Osteoblast (primary cell): ENCODE measurements around the gene CYP19A1. TPM values are rescaled to one million over a fixed set of nuclear protein-coding genes. Genes with fewer than 3 reads are reported as not detected.

Experiments
- DNase-seq: peaks from one replicate; pipeline ENCODE4 v3.0.0; 2011; ENCODE audit warnings: low spot score, mixed read lengths; ENCODE audit not compliant: insufficient read length; ENCODE audit errors: missing footprints
- H2AFZ ChIP-seq: 2 replicates; pipeline ENCODE4 v1.6.0; 2011; ENCODE audit warnings: mild to moderate bottlenecking, low read length
- H3K27ac ChIP-seq: 2 replicates; pipeline ENCODE4 v1.5.1; 2011; ENCODE audit warnings: mild to moderate bottlenecking, low read depth, low read length, moderate library complexity
- H3K27me3 ChIP-seq: 2 replicates; pipeline ENCODE4 v1.6.0; 2012; ENCODE audit warnings: mild to moderate bottlenecking, control low read depth, inconsistent platforms, low read length, moderate library complexity; ENCODE audit not compliant: insufficient read depth
- H3K36me3 ChIP-seq: 2 replicates; pipeline ENCODE4 v1.5.1; 2011; ENCODE audit warnings: mild to moderate bottlenecking, low read length, control low read depth, moderate library complexity; ENCODE audit not compliant: insufficient read depth
- H3K4me1 ChIP-seq: 2 replicates; pipeline ENCODE4 v1.5.1; 2011; ENCODE audit warnings: mild to moderate bottlenecking, low read length, control low read depth, moderate library complexity; ENCODE audit not compliant: insufficient read depth
- H3K4me2 ChIP-seq: 2 replicates; pipeline ENCODE4 v1.6.0; 2011; ENCODE audit warnings: mild to moderate bottlenecking, low read length; ENCODE audit not compliant: insufficient read depth
- H3K4me3 ChIP-seq: fragments of 200-600 bp; sonication (generic); 3 replicates; pipeline ENCODE4 v1.5.1; 2012; ENCODE audit warnings: mild to moderate bottlenecking, low read length, inconsistent platforms; ENCODE audit not compliant: insufficient read depth
- H3K79me2 ChIP-seq: 2 replicates; pipeline ENCODE4 v1.6.0; 2012; ENCODE audit warnings: mild to moderate bottlenecking, low read length, control low read depth, inconsistent platforms; ENCODE audit not compliant: insufficient read depth
- H3K9me3 ChIP-seq: 2 replicates; pipeline ENCODE4 v1.5.1; 2011; ENCODE audit warnings: low read depth, low read length, control low read depth
- H4K20me1 ChIP-seq: 2 replicates; pipeline ENCODE4 v1.6.0; 2012; ENCODE audit warnings: mild to moderate bottlenecking, low read length, control low read depth; ENCODE audit not compliant: insufficient read depth
- CTCF ChIP-seq: IDR thresholded peaks from 2 replicates; pipeline ENCODE4 v1.5.1; 2011; ENCODE audit warnings: mild to moderate bottlenecking, low read depth, low read length, moderate library complexity; ENCODE audit errors: extremely low read depth
- total RNA-seq: library from RNA; depleted of rRNA; stranded (reverse); fragments of >200 nt; gene quantifications from 2 replicates; pipeline ENCODE4 v1.2.3, GENCODE V29; 2012

The CYP19A1 gene
- total RNA-seq: 2.2 and 4.4 TPM in 2 replicates

GRCh38 chr15:51338496-51338895 is at the start of gene CYP19A1:
TSS of gene CYP19A1 (minus strand) at chr15:51338596. CDS start at chr15:51242912, 95,684 bp downstream.
- H3K4me3 ChIP-seq: no peak within 1 kb of the TSS

GRCh38 chr15:51387699-51388041 is 49.3 kb upstream of the CYP19A1 start:
- Histone ChIP-seq H3K4me3 (no peak overlapping the region), H3K27ac (no peak overlapping the region), H3K4me2 (no peak overlapping the region), H3K36me3 (no peaks in the 10 kb centered on the region), H3K9me3 (no peaks in the 10 kb centered on the region), H3K79me2 (no peaks in the 10 kb centered on the region), H4K20me1 (no peaks in the 10 kb centered on the region), H3K27me3 (no peaks in the 10 kb centered on the region), H2AFZ (no peak overlapping the region), H3K4me1 (no peaks in the 10 kb centered on the region)
- TF ChIP-seq CTCF: no peak
- DNase-seq: no peak

More at GRCh38 chr15:51338496-51338895, at the start of gene CYP19A1:
- no peak within 1 kb of the TSS for H2AFZ ChIP-seq
- no peak for DNase-seq
- no peaks in the 10 kb centered on the region for H4K20me1 ChIP-seq
- H3K4me1 ChIP-seq: peaks cover 20% of the 10 kb centered on the region
- TF ChIP-seq CTCF: no peak
- no peaks in the 10 kb centered on the region for H3K36me3 ChIP-seq
- H3K27me3 ChIP-seq: peaks cover 19% of the 10 kb centered on the region
- H3K79me2 ChIP-seq: no peaks in the 10 kb centered on the region
- H3K27ac ChIP-seq: no peak within 1 kb of the TSS
- no peaks in the 10 kb centered on the region for H3K9me3 ChIP-seq
- no peak within 1 kb of the TSS for H3K4me2 ChIP-seq

GRCh38 chr15:51386960-51387698 is 48.7 kb upstream of the CYP19A1 start:
- Histone ChIP-seq H3K4me3 (no peak overlapping the region), H3K9me3 (no peaks in the 10 kb centered on the region), H3K36me3 (no peaks in the 10 kb centered on the region), H3K79me2 (no peaks in the 10 kb centered on the region), H3K4me1 (no peaks in the 10 kb centered on the region), H3K27me3 (no peaks in the 10 kb centered on the region), H3K27ac (no peak overlapping the region), H3K4me2 (no peak overlapping the region), H4K20me1 (no peaks in the 10 kb centered on the region), H2AFZ (no peak overlapping the region)
- no peak for TF ChIP-seq CTCF
- no peak for DNase-seq

- Histone ChIP-seq H3K27ac (no peak overlapping the region), H2AFZ (no peak overlapping the region), H3K4me2 (no peak overlapping the region), H3K36me3 (no peaks in the 10 kb centered on the region), H3K79me2 (no peaks in the 10 kb centered on the region), H3K4me3 (no peak overlapping the region), H3K4me1 (no peaks in the 10 kb centered on the region), H3K9me3 (no peaks in the 10 kb centered on the region), H4K20me1 (no peaks in the 10 kb centered on the region), H3K27me3 (no peaks in the 10 kb centered on the region)
- no peak for DNase-seq
- no peak for TF ChIP-seq CTCF
Observed at GRCh38 chr15:51386486-51386885, 48.1 kb upstream of the CYP19A1 start.
